A549 (cell line): ENCODE measurements around the gene GPR18. TPM values are rescaled to one million over a fixed set of nuclear protein-coding genes. Genes with fewer than 3 reads are reported as not detected.

Experiments used
- ATAC-seq, 2 experiments: fragments of 200-7000 bp in 1 of 2; fragments of >200 bp in 1 of 2; cut with Nextera tagmentation in 1 of 2; cut with Tn5 transposase in 1 of 2; 3 replicates each; pipeline versions ENCODE4 v1.8.0 to v1.9.1; 2018 to 2020; ENCODE audit warnings: mild to moderate bottlenecking in 1 of 2, moderate library complexity in 1 of 2
- CTCF ChIA-PET: fragments of 300-600 bp; sonication (Branson Sonifier 250); formaldehyde crosslinking; extraction: SDS; loops from one replicate; lab custom pipeline; 2021; ENCODE audit warnings: antibody characterized with exemption, inconsistent platforms; lab: Yijun Ruan, JAX
- POLR2A ChIA-PET: fragments of 350-600 bp; formaldehyde crosslinking; extraction: SDS; loops from one replicate; lab custom pipeline; 2021; ENCODE audit warnings: antibody characterized with exemption, inconsistent platforms; lab: Yijun Ruan, JAX
- DNase-seq, 2 experiments: peaks; one replicate each; pipeline versions ENCODE4 v3.0.0 to v3.0.0-alpha.2; 2011 to 2016; ENCODE audit warnings: low read depth in 1 of 2, low spot score in 1 of 2
- FAIRE-seq: peaks from 2 replicates; lab custom pipeline; 2011; peaks lifted over from hg19 to GRCh38; lab: Jason Lieb, UNC
- H3K27ac ChIP-seq, 2 experiments: fragments of >200 bp; sonication (Bioruptor Twin); formaldehyde crosslinking; 3 replicates each; pipeline ENCODE4 v1.5.1; 2016 to 2017
- H3K4me1 ChIP-seq: fragments of >200 bp; sonication (Bioruptor Twin); formaldehyde crosslinking; 3 replicates; pipeline ENCODE4 v1.6.1; 2016
- H3K4me2 ChIP-seq: fragments of >200 bp; sonication (Bioruptor Twin); formaldehyde crosslinking; 3 replicates; pipeline ENCODE4 v1.6.1; 2016
- H3K4me3 ChIP-seq: fragments of >200 bp; sonication (Bioruptor Twin); formaldehyde crosslinking; 3 replicates; pipeline ENCODE4 v1.5.1; 2016
- H3K9me3 ChIP-seq: fragments of >200 bp; sonication (Bioruptor Twin); formaldehyde crosslinking; 3 replicates; pipeline ENCODE4 v1.6.1; 2016
- ATOH8 ChIP-seq: fragments of 250-450 bp; sonication (Bioruptor Pico); IDR thresholded peaks from 2 replicates; pipeline ENCODE4 v1.5.0; 2020; ENCODE audit warnings: low read depth, mild to moderate bottlenecking, moderate library complexity
- CBX2 ChIP-seq: fragments of 200-600 bp; sonication (generic); IDR thresholded peaks from 2 replicates; pipeline ENCODE4 v1.6.1; 2016; ENCODE audit warnings: low read depth, mild to moderate bottlenecking, borderline replicate concordance
- CBX8 ChIP-seq: fragments of 200-600 bp; sonication (generic); IDR thresholded peaks from 2 replicates; pipeline ENCODE4 v1.6.1; 2016
- CEBPB ChIP-seq, 2 experiments: fragments of >200 bp in 1 of 2; sonication (Bioruptor Twin) in 1 of 2; formaldehyde crosslinking in 1 of 2; IDR thresholded peaks; 2 replicates each; pipeline ENCODE4 v1.6.1; 2012 to 2016
- EHF ChIP-seq: fragments of 250-450 bp; sonication (Bioruptor Pico); IDR thresholded peaks from 2 replicates; pipeline ENCODE4 v1.5.0; 2020; ENCODE audit warnings: mild to moderate bottlenecking
- EHMT2 ChIP-seq: fragments of 200-600 bp; sonication (generic); IDR thresholded peaks from 2 replicates; pipeline ENCODE4 v1.6.1; 2016; ENCODE audit warnings: antibody characterized with exemption, low read depth, mild to moderate bottlenecking, moderate library complexity
- ESRRA ChIP-seq: fragments of 150-350 bp; IDR thresholded peaks from 2 replicates; pipeline ENCODE4 v1.6.1; 2014; ENCODE audit warnings: mild to moderate bottlenecking, low read length, borderline replicate concordance
- FOSB ChIP-seq: fragments of 250-450 bp; sonication (Bioruptor Pico); IDR thresholded peaks from 2 replicates; pipeline ENCODE4 v1.5.0; 2020; ENCODE audit warnings: mild to moderate bottlenecking, moderate library complexity
- FOSL2 ChIP-seq, 2 experiments: fragments of 450-650 bp in 1 of 2; fragments of >200 bp in 1 of 2; sonication (Bioruptor Twin) in 1 of 2; formaldehyde crosslinking; IDR thresholded peaks; 2 replicates each; pipeline versions ENCODE4 v1.5.0 to v1.6.1; 2016 to 2020; ENCODE audit warnings: mild to moderate bottlenecking in 1 of 2, moderate library complexity in 1 of 2
- HEYL ChIP-seq: fragments of 250-450 bp; sonication (Bioruptor Pico); IDR thresholded peaks from 2 replicates; pipeline ENCODE4 v1.8.0; 2021; ENCODE audit warnings: mild to moderate bottlenecking, moderate library complexity
- HOXA7 ChIP-seq: fragments of 250-450 bp; sonication (Bioruptor Pico); IDR thresholded peaks from 2 replicates; pipeline ENCODE4 v1.5.0; 2020; ENCODE audit warnings: mild to moderate bottlenecking, moderate library complexity
- HOXB13 ChIP-seq: fragments of 250-450 bp; sonication (Bioruptor Pico); IDR thresholded peaks from 2 replicates; pipeline ENCODE4 v1.5.0; 2020; ENCODE audit warnings: low read depth, mild to moderate bottlenecking, moderate library complexity
- HOXB5 ChIP-seq: fragments of 250-450 bp; sonication (Bioruptor Pico); IDR thresholded peaks from 2 replicates; pipeline ENCODE4 v1.5.0; 2020; ENCODE audit warnings: mild to moderate bottlenecking, moderate library complexity
- JUNB ChIP-seq: fragments of >200 bp; sonication (Bioruptor Twin); formaldehyde crosslinking; IDR thresholded peaks from 2 replicates; pipeline ENCODE4 v1.6.1; 2016
- KDM1A ChIP-seq: fragments of 200-600 bp; sonication (generic); IDR thresholded peaks from 2 replicates; pipeline ENCODE4 v1.6.1; 2016; ENCODE audit warnings: low read depth, mild to moderate bottlenecking
- KDM5A ChIP-seq: fragments of 200-600 bp; sonication (generic); IDR thresholded peaks from 2 replicates; pipeline ENCODE4 v1.6.1; 2016; ENCODE audit warnings: antibody characterized with exemption, mild to moderate bottlenecking
- MAZ ChIP-seq: fragments of 150-350 bp; IDR thresholded peaks from 2 replicates; pipeline ENCODE4 v1.6.1; 2014; ENCODE audit warnings: antibody characterized with exemption, low read depth, low read length, borderline replicate concordance
- NFE2L2 ChIP-seq: fragments of 150-350 bp; conservative IDR thresholded peaks from 2 replicates; pipeline ENCODE4 v1.6.1; 2014; ENCODE audit warnings: low read length
- NR3C1 ChIP-seq: fragments of >200 bp; sonication (Bioruptor Twin); formaldehyde crosslinking; IDR thresholded peaks from 3 replicates; pipeline ENCODE4 v1.6.1; 2017
- POLR2A ChIP-seq: IDR thresholded peaks from 2 replicates; pipeline ENCODE4 v1.6.1; 2012; ENCODE audit warnings: mild to moderate bottlenecking, low read length
- POLR2AphosphoS2 ChIP-seq: conservative IDR thresholded peaks from 2 replicates; pipeline ENCODE4 v1.6.1; 2012; ENCODE audit warnings: low read length, improper control_type of control experiment, inconsistent platforms
- RCOR1 ChIP-seq: fragments of 150-350 bp; IDR thresholded peaks from 2 replicates; pipeline ENCODE4 v1.6.1; 2014; ENCODE audit warnings: antibody characterized with exemption, low read length, low read depth
- RFX5 ChIP-seq: fragments of 450-650 bp; IDR thresholded peaks from 2 replicates; pipeline ENCODE4 v1.7.1; 2014; ENCODE audit warnings: antibody characterized with exemption, mild to moderate bottlenecking, moderate library complexity
- SMC3 ChIP-seq: fragments of >200 bp; sonication (Bioruptor Twin); formaldehyde crosslinking; IDR thresholded peaks from 3 replicates; pipeline ENCODE4 v1.6.1; 2018; ENCODE audit warnings: inconsistent platforms
- TFCP2L1 ChIP-seq: fragments of 250-450 bp; sonication (Bioruptor Pico); IDR thresholded peaks from 2 replicates; pipeline ENCODE4 v1.5.0; 2021; ENCODE audit warnings: mild to moderate bottlenecking
- ZNF302 ChIP-seq: fragments of 250-450 bp; sonication (Bioruptor Pico); IDR thresholded peaks from 2 replicates; pipeline ENCODE4 v1.9.0; 2021; ENCODE audit warnings: inconsistent platforms, mild to moderate bottlenecking, moderate library complexity
- ZSCAN20 ChIP-seq: fragments of 250-450 bp; sonication (Bioruptor Pico); IDR thresholded peaks from 2 replicates; pipeline ENCODE4 v1.8.0; 2022; ENCODE audit warnings: mild to moderate bottlenecking, moderate library complexity
- whole genome bisulfite sequencing: methylation state at CpG from one replicate; pipeline ENCODE4 v1.1.6; 2017; ENCODE audit errors: missing lambda C conversion rate; 5-methylcytosine and 5-hydroxymethylcytosine counted together
- polyA plus RNA-seq, 4 experiments: library from polyadenylated mRNA; depleted of rRNA in 3 of 4; stranded (reverse); fragments of >200 nt; fragmentation: RNase III in 1 of 4; extraction: RNeasy Plus Mini Kit Qiagen cat#74134 plus additional on column Dnase treatment in 1 of 4; gene quantifications; 2 replicates in 3 of 4; 3 replicates in 1 of 4; pipeline ENCODE4 v1.2.3, GENCODE V29; 2011 to 2017

Gene GPR18
- polyA plus RNA-seq, 2 of the 4 experiments (the other 2 are of a cell fraction), result not detected

- no peak for TF ChIP-seq NR3C1
- no peak for TF ChIP-seq ATOH8
- no peak for TF ChIP-seq ZNF302 (CRISPR knock-in tag)
- TF ChIP-seq CEBPB (IDR thresholded peaks at IDR 0.05), result no peak
- TF ChIP-seq FOSL2 (IDR thresholded peaks at IDR 0.05), result no peak
- TF ChIP-seq FOSL2 (CRISPR knock-in tag; IDR thresholded peaks at IDR 0.05), result no peak
- no peak for TF ChIP-seq MAZ
- no peak for TF ChIP-seq JUNB
- TF ChIP-seq POLR2A, result no peak
- no peak for TF ChIP-seq CBX8
- no peak for TF ChIP-seq POLR2AphosphoS2
- TF ChIP-seq, all 56 proteins: peak for 0
- DNase-seq (no peak), FAIRE-seq (no peak), ATAC-seq (no peak)
- WGBS, result 97% methylated on average over 8 of the region's 8 CpGs
- Histone ChIP-seq H3K4me1 (peaks cover 34% of the 10 kb centered on the region), H3K9me3 (no peaks in the 10 kb centered on the region), H3K4me3 (no peak overlapping the region), H3K4me2 (no peak overlapping the region), H3K27ac (no peak overlapping the region)
- ChIA-PET CTCF (interaction anchor here (0.9 kb wide), 1 partner anchor 9 kb away, joined by 3 read pairs; no protein-coding TSS in a partner anchor), POLR2A (no interaction called here)
Measured at GRCh38 chr13:99305566-99305965, 47.4 kb upstream of the GPR18 start.

GRCh38 chr13:99305158-99305557 lies 47.0 kb upstream of the GPR18 start:
- Histone ChIP-seq H3K9me3 (no peaks in the 10 kb centered on the region), H3K4me2 (no peak overlapping the region), H3K4me3 (no peak overlapping the region), H3K27ac (no peak overlapping the region), H3K4me1 (peaks cover 30% of the 10 kb centered on the region)
- POLR2A ChIA-PET, result no interaction called here
- CTCF ChIA-PET, result interaction anchor here (0.9 kb wide), 1 partner anchor 9 kb away, joined by 3 read pairs; no protein-coding TSS in a partner anchor
- FAIRE-seq, result no peak
- 80% methylated on average over 5 of the region's 5 CpGs for whole genome bisulfite sequencing
- no peak for TF ChIP-seq HEYL (CRISPR knock-in tag)
- TF ChIP-seq RCOR1, result no peak
- TF ChIP-seq SMC3, result no peak
- no peak for TF ChIP-seq POLR2A
- no peak for TF ChIP-seq ESRRA
- no peak for TF ChIP-seq KDM1A
- TF ChIP-seq KDM5A, result no peak
- TF ChIP-seq HOXB5 (CRISPR knock-in tag), result no peak
- TF ChIP-seq CBX2, result no peak
- DNase-seq, result no peak
- ATAC-seq, result no peak

- WGBS, result 92% methylated on average over 4 of the region's 4 CpGs
- Histone ChIP-seq H3K4me2 (no peak overlapping the region), H3K4me3 (no peak overlapping the region), H3K27ac (no peak overlapping the region), H3K4me1 (peaks cover 25% of the 10 kb centered on the region), H3K9me3 (no peaks in the 10 kb centered on the region)
- TF ChIP-seq FOSL2 (IDR thresholded peaks at IDR 0.05) (no peak), FOSL2 (CRISPR knock-in tag; IDR thresholded peaks at IDR 0.05) (no peak), ATOH8 (no peak), HOXB13 (CRISPR knock-in tag) (no peak), RFX5 (no peak), FOSB (CRISPR knock-in tag) (no peak), ZSCAN20 (no peak), TFCP2L1 (CRISPR knock-in tag) (no peak), NFE2L2 (no peak), HOXA7 (CRISPR knock-in tag) (no peak), EHF (CRISPR knock-in tag) (no peak), CEBPB (IDR thresholded peaks at IDR 0.05) (no peak), EHMT2 (no peak), HOXB5 (CRISPR knock-in tag) (no peak), JUNB (no peak)
- ChIA-PET CTCF (no interaction called here), POLR2A (no interaction called here)
- DNase-seq (no peak), ATAC-seq (no peak), FAIRE-seq (no peak)
Measured at GRCh38 chr13:99304541-99304940, 46.4 kb upstream of the GPR18 start.
